AG20443 (cell line): ENCODE data around the gene DCDC2B.
"Not testable (repeated sequence)": the region's sequence is repeated elsewhere in the genome, so short reads cannot be mapped to it uniquely, and the experiment has no call there.

Source experiments
- DNase-seq: peaks from one replicate; pipeline ENCODE4 v3.0.0; 2012; ENCODE audit warnings: low spot score, mixed read lengths

The DCDC2B gene

GRCh38 chr1:32208891-32209328, at the start of gene DCDC2B:
DCDC2B (plus strand) TSS chr1:32209089; CDS start chr1:32209094, 5 bp downstream.
- DNase-seq = no peak

GRCh38 chr1:32159189-32159588, 49.7 kb upstream of the DCDC2B start:
- DNase-seq = no peak

- no peak for DNase-seq
Measured at GRCh38 chr1:32163405-32163804, 45.5 kb upstream of the DCDC2B start.

- not testable (repeated sequence) for DNase-seq
Measured at GRCh38 chr1:32165633-32166032, 43.3 kb upstream of the DCDC2B start.

GRCh38 chr1:32170991-32171390, 37.9 kb upstream of the DCDC2B start:
- no peak for DNase-seq

GRCh38 chr1:32172621-32173245, 36.2 kb upstream of the DCDC2B start:
- peak; percentile 25 for DNase-seq

GRCh38 chr1:32178380-32179192, 30.3 kb upstream of the DCDC2B start:
- no peak for DNase-seq

- DNase-seq = no peak
Measured at GRCh38 chr1:32179193-32179442, 29.8 kb upstream of the DCDC2B start.

- DNase-seq = peak; percentile 99
Measured at GRCh38 chr1:32179443-32180185, 29.3 kb upstream of the DCDC2B start, which contains the start of gene TXLNA. TXLNA (plus strand) TSS chr1:32179675; CDS start chr1:32180346, 671 bp downstream.

- DNase-seq = peak; percentile 74
Measured at GRCh38 chr1:32180186-32181060, 28.5 kb upstream of the DCDC2B start.

- no peak for DNase-seq
Measured at GRCh38 chr1:32181065-32181464, 27.8 kb upstream of the DCDC2B start.

- no peak for DNase-seq
Measured at GRCh38 chr1:32181563-32181962, 27.3 kb upstream of the DCDC2B start.

- DNase-seq = no peak
Measured at GRCh38 chr1:32182060-32182459, 26.8 kb upstream of the DCDC2B start.

GRCh38 chr1:32184650-32185049, 24.2 kb upstream of the DCDC2B start:
- no peak for DNase-seq

- DNase-seq = no peak
Measured at GRCh38 chr1:32186077-32186476, 22.8 kb upstream of the DCDC2B start.

GRCh38 chr1:32186491-32186890, 22.4 kb upstream of the DCDC2B start:
- no peak for DNase-seq

GRCh38 chr1:32187850-32188249, 21.0 kb upstream of the DCDC2B start:
- DNase-seq = no peak

GRCh38 chr1:32192220-32192948, 16.5 kb upstream of the DCDC2B start:
- DNase-seq = no peak

GRCh38 chr1:32194984-32195383, 13.9 kb upstream of the DCDC2B start:
- no peak for DNase-seq

GRCh38 chr1:32195531-32195930, 13.4 kb upstream of the DCDC2B start:
- no peak for DNase-seq
